GM12878 (cell line): ENCODE results near the gene TJP1. TPM values are rescaled to one million over a fixed set of nuclear protein-coding genes. Genes with fewer than 3 reads are reported as not detected.

Experiments used
- ATAC-seq: fragments of 200-7000 bp; cut with Tn5 transposase; 3 replicates; pipeline ENCODE4 v1.9.1; 2020; ENCODE audit warnings: mild to moderate bottlenecking, moderate library complexity
- BruUV-seq: library from RNA; stranded (reverse); fragments of 400-500 nt; replicated peaks from 2 replicates; lab custom pipeline; 2021; lab: Mats Ljungman, UMichigan
- CTCF ChIA-PET: fragments of 300-600 bp; sonication (Branson Sonifier 250); formaldehyde crosslinking; extraction: SDS; loops from one replicate; lab custom pipeline; 2021; ENCODE audit warnings: inconsistent platforms; lab: Yijun Ruan, JAX
- POLR2A ChIA-PET: fragments of 350-600 bp; formaldehyde crosslinking; extraction: SDS; loops from one replicate; lab custom pipeline; 2021; ENCODE audit warnings: inconsistent platforms; lab: Charles Lee
- RAD21 ChIA-PET: fragments of 300-600 bp; sonication (Branson Sonifier 250); formaldehyde crosslinking; loops from one replicate; lab custom pipeline; 2023; ENCODE audit warnings: antibody characterized with exemption; ENCODE audit not compliant: unreplicated experiment; lab: Charles Lee
- SMC1A ChIA-PET: fragments of 300-600 bp; sonication (Branson Sonifier 250); formaldehyde crosslinking; loops from one replicate; lab custom pipeline; 2023; ENCODE audit not compliant: unreplicated experiment, uncharacterized antibody; lab: Charles Lee
- DNase-seq: peaks from one replicate; pipeline ENCODE4 v3.0.0-alpha.2; 2011; ENCODE audit warnings: low read depth, low spot score
- FAIRE-seq: peaks from 3 replicates; lab custom pipeline; 2011; peaks lifted over from hg19 to GRCh38; lab: Jason Lieb, UNC
- H2AFZ ChIP-seq: 2 replicates; pipeline ENCODE4 v1.6.0; 2011; ENCODE audit warnings: low read depth, low read length, control low read depth; ENCODE audit not compliant: control insufficient read depth
- H3K27ac ChIP-seq: 2 replicates; pipeline ENCODE4 v1.5.1; 2011; ENCODE audit warnings: control low read depth; ENCODE audit not compliant: control insufficient read depth, insufficient read depth
- H3K27me3 ChIP-seq, 2 experiments: replicated peaks in 1 of 2; 2 replicates each; pipeline versions ENCODE4 v1.6.0 to v1.6.1; 2011; ENCODE audit warnings: low read length in 1 of 2; ENCODE audit not compliant: control insufficient read depth in 2 of 2, insufficient read depth in 2 of 2
- H3K36me3 ChIP-seq, 2 experiments: 2 replicates each; pipeline ENCODE4 v1.5.1; 2011; ENCODE audit warnings: low read length in 1 of 2; ENCODE audit not compliant: control insufficient read depth in 2 of 2, insufficient read depth in 2 of 2
- H3K4me1 ChIP-seq: 2 replicates; pipeline ENCODE4 v1.6.1; 2011; ENCODE audit warnings: mild to moderate bottlenecking, low read length, moderate library complexity, mixed read lengths; ENCODE audit not compliant: control insufficient read depth, insufficient read depth
- H3K4me2 ChIP-seq: 2 replicates; pipeline ENCODE4 v1.6.0; 2011; ENCODE audit warnings: control low read depth; ENCODE audit not compliant: control insufficient read depth, insufficient read depth
- H3K4me3 ChIP-seq: fragments of 200-600 bp; sonication (generic); 2 replicates; pipeline ENCODE4 v1.5.1; 2016
- H3K79me2 ChIP-seq: 2 replicates; pipeline ENCODE4 v1.6.0; 2011; ENCODE audit warnings: low read length; ENCODE audit not compliant: control insufficient read depth, insufficient read depth
- H3K9ac ChIP-seq: 2 replicates; pipeline ENCODE4 v1.8.0; 2011; ENCODE audit warnings: low read length, control low read depth, mixed read lengths; ENCODE audit not compliant: control insufficient read depth, insufficient read depth
- H3K9me3 ChIP-seq: replicated peaks from 3 replicates; pipeline ENCODE4 v1.5.1; 2011; ENCODE audit warnings: mild to moderate bottlenecking, low read length; ENCODE audit not compliant: control insufficient read depth, insufficient read depth
- H4K20me1 ChIP-seq: 2 replicates; pipeline ENCODE4 v1.6.0; 2011; ENCODE audit not compliant: control insufficient read depth, insufficient read depth
- CBX3 ChIP-seq: fragments of 200-600 bp; sonication (generic); IDR thresholded peaks from 2 replicates; pipeline ENCODE4 v1.6.1; 2016; ENCODE audit warnings: low read depth, borderline replicate concordance
- CREB1 ChIP-seq: IDR thresholded peaks from 2 replicates; pipeline ENCODE4 v1.6.1; 2012; ENCODE audit warnings: low read depth, mild to moderate bottlenecking, inconsistent platforms
- CREM ChIP-seq: IDR thresholded peaks from 2 replicates; pipeline ENCODE4 v1.6.1; 2014; ENCODE audit warnings: antibody characterized with exemption, low read depth
- HSF1 ChIP-seq: fragments of 150-350 bp; IDR thresholded peaks from 2 replicates; pipeline ENCODE4 v1.6.1; 2014; ENCODE audit warnings: mild to moderate bottlenecking, low read depth, low read length
- IKZF1 ChIP-seq: fragments of 450-650 bp; conservative IDR thresholded peaks from 2 replicates; pipeline ENCODE4 v1.6.1; 2017; ENCODE audit warnings: antibody characterized with exemption, mild to moderate bottlenecking
- WGBS: methylation state at CpG from one replicate; pipeline ENCODE4 v1.1.6; 2016; ENCODE audit warnings: low lambda C conversion rate; ENCODE audit not compliant: insufficient replicate concordance, insufficient coverage; ENCODE audit errors: missing lambda C conversion rate; 5-methylcytosine and 5-hydroxymethylcytosine counted together
- in situ Hi-C: fragments of 300-500 bp; cut with MboI; formaldehyde crosslinking; loops from 9 replicates; pipeline ENCODE4 v1.14.3; 2018; ENCODE audit warnings: mixed read lengths
- intact Hi-C: fragments of 100-400 bp; cut with micrococcal nuclease; formaldehyde crosslinking; loops from one replicate; pipeline ENCODE4 v1.14.2; 2022; ENCODE audit not compliant: unreplicated experiment
- polyA plus RNA-seq, 11 experiments: library from polyadenylated mRNA; depleted of rRNA in 4 of 11; unstranded in 6 of 11; stranded (reverse) in 5 of 11; fragments of >200 nt; fragmentation: Nextera tagmentation in 4 of 11; fragmentation: Illumina TruSeq in 1 of 11; extraction: Ambion mirVana in 4 of 11; extraction: Trizol in 1 of 11; gene quantifications; 1 replicate in 1 of 11; 2 replicates in 10 of 11; pipeline versions ENCODE4 v1.2.1 to v1.2.3, GENCODE V29; 2011 to 2016; ENCODE audit warnings: inconsistent platforms in 2 of 11, missing spikeins in 2 of 11, low read depth in 1 of 11
- total RNA-seq, 4 experiments: library from RNA; depleted of rRNA in 3 of 4; stranded (reverse); fragments of >200 nt in 3 of 4; fragmentation: Illumina TruSeq in 1 of 4; extraction: Trizol in 1 of 4; gene quantifications; 2 replicates each; pipeline versions ENCODE4 v1.2.1 to v1.2.3, GENCODE V29; 2013 to 2021

Gene TJP1
- total and polyA plus RNA-seq, 10 of the 15 experiments (the other 5 are each of a cell fraction or from before 2014, with no cell fraction given), result 0.01 to 0.49 (median 0.08) TPM; not detected in 7

GRCh38 chr15:29844290-29844903, 22.1 kb upstream of the TJP1 start:
- ChIA-PET RAD21 (no interaction called here), CTCF (no interaction called here), POLR2A (no interaction called here), SMC1A (no interaction called here)
- no peak for ATAC-seq
- no peaks in the 10 kb centered on the region for H3K27me3 ChIP-seq
- no peak overlapping the region for H3K9ac ChIP-seq
- no peak for FAIRE-seq
- WGBS, result 9% methylated on average over 5 of the region's 5 CpGs
- H3K27ac ChIP-seq, result no peak overlapping the region
- no TSS peak for BruUV-seq
- no peak for DNase-seq
- H3K9me3 ChIP-seq, result no peaks in the 10 kb centered on the region
- no peak overlapping the region for H3K4me3 ChIP-seq
- H4K20me1 ChIP-seq, result no peaks in the 10 kb centered on the region
- no peak overlapping the region for H3K4me2 ChIP-seq
- H3K79me2 ChIP-seq, result no peaks in the 10 kb centered on the region
- H3K4me1 ChIP-seq, result no peaks in the 10 kb centered on the region
- no peak overlapping the region for H2AFZ ChIP-seq
- no peak for TF ChIP-seq IKZF1
- no peak for TF ChIP-seq CREM
- no peak for TF ChIP-seq CBX3
- TF ChIP-seq CREB1, result no peak
- in situ Hi-C loops (no loop called here), intact Hi-C loops (no loop called here)
- H3K36me3 ChIP-seq, result no peaks in the 10 kb centered on the region

- Histone ChIP-seq H4K20me1 (no peaks in the 10 kb centered on the region), H3K4me2 (no peak overlapping the region), H3K36me3 (no peaks in the 10 kb centered on the region), H3K9ac (no peak overlapping the region), H3K4me1 (no peaks in the 10 kb centered on the region), H3K79me2 (no peaks in the 10 kb centered on the region), H3K9me3 (no peaks in the 10 kb centered on the region), H2AFZ (no peak overlapping the region), H3K4me3 (no peak overlapping the region), H3K27ac (no peak overlapping the region), H3K27me3 (no peaks in the 10 kb centered on the region)
- intact Hi-C loops (no loop called here), in situ Hi-C loops (no loop called here)
- ATAC-seq (no peak), FAIRE-seq (no peak), DNase-seq (no peak)
- RAD21 ChIA-PET, result no interaction called here
- no TSS peak for BruUV-seq
- SMC1A ChIA-PET, result interaction anchor here (0.6 kb wide), 1 partner anchor 95 kb away, joined by 3 read pairs; no protein-coding TSS in a partner anchor
- CTCF ChIA-PET, result interaction anchor here (0.6 kb wide), 1 partner anchor 9 kb away, joined by 3 read pairs; no protein-coding TSS in a partner anchor
- no peak for TF ChIP-seq HSF1
- 6% methylated on average over 5 of the region's 5 CpGs for WGBS
- POLR2A ChIA-PET, result no interaction called here
These were observed 20.0 kb upstream of the TJP1 start for GRCh38 chr15:29842290-29842689.
